Stimulated activated memory B cell treated with anti-CD40 and anti-IgM and Interleukin-4, amounts not matched to agents 10 μg/mL and 1 μg/mL and 100 μg/mL, for 72 hours (primary cell): Measurements from ENCODE around the gene NVL.
A peak's percentile ranks its signal among the peaks of the same experiment; 100 is the strongest.

Experiments used
- ATAC-seq: fragments of 150-1000 bp; cut with Tn5 transposase; 2 replicates; pipeline ENCODE4 v1.10.0; 2021
- H3K27ac Mint-ChIP-seq: one replicate; pipeline ENCODE4 v1.8.0; 2022; ENCODE audit warnings: mild to moderate bottlenecking, mixed read lengths
- H3K27me3 Mint-ChIP-seq: one replicate; pipeline ENCODE4 v1.8.0; 2022; ENCODE audit warnings: mixed read lengths
- H3K36me3 Mint-ChIP-seq: one replicate; pipeline ENCODE4 v1.8.0; 2022; ENCODE audit warnings: mixed read lengths
- H3K4me1 Mint-ChIP-seq: one replicate; pipeline ENCODE4 v1.8.0; 2022; ENCODE audit warnings: mixed read lengths
- H3K4me3 Mint-ChIP-seq: one replicate; pipeline ENCODE4 v1.8.0; 2022; ENCODE audit warnings: mild to moderate bottlenecking, moderate library complexity, mixed read lengths
- H3K9me3 Mint-ChIP-seq: one replicate; pipeline ENCODE4 v1.8.0; 2022; ENCODE audit warnings: mixed read lengths

The NVL gene

DNA sequence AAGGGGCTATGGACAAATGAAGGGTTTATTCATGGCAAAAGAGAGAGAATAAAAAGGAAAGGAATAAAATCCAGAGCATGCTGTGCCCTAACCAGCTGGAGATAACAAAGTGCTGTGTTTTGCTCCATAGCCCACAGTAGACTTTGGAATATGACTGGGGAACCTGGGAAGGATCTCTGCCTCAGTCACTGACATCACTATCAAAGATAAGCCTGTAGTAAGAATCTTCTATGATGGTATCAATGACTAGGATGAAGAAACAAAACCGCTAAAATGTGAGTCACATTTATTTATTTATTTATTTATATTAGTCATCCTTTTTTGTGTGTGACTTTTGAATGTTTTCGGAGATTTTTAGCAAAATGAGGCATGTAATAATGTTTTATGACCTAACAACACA lies 56.3 kb downstream of the NVL start:
- peaks cover 56% of the 10 kb centered on the region for H3K36me3 Mint-ChIP-seq
- peak overlapping the region; percentile 14 for H3K27ac Mint-ChIP-seq
- H3K4me1 Mint-ChIP-seq = no peaks in the 10 kb centered on the region

DNA sequence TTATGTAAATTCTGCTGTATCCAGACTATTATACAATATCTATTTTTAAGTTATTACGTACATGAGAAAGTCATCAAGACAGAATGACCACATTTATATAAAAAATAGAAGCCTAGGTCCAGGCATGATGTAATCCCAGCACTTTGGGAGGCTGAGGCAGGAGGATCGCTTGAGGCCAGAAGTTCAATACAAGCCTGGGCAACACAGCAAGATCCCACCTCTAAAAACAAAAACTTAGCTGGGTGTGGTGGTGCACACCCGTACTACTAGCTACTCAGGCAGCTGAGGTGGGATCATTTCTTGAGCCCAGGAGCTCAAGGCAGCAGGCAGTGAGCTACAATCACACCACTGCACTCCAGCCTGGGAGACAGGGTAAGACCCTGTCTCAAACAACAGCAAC lies 58.9 kb downstream of the NVL start:
- H3K9me3 Mint-ChIP-seq = no peaks in the 10 kb centered on the region
- peaks cover 43% of the 10 kb centered on the region for H3K36me3 Mint-ChIP-seq
- ATAC-seq = no peak
- H3K27ac Mint-ChIP-seq = no peak overlapping the region
- H3K4me3 Mint-ChIP-seq = no peak overlapping the region
- no peaks in the 10 kb centered on the region for H3K27me3 Mint-ChIP-seq
- peaks cover 8% of the 10 kb centered on the region for H3K4me1 Mint-ChIP-seq

More for the DNA sequence above, 56.3 kb downstream of the NVL start:
- no peak for ATAC-seq
- no peaks in the 10 kb centered on the region for H3K27me3 Mint-ChIP-seq
- H3K9me3 Mint-ChIP-seq = no peaks in the 10 kb centered on the region
- H3K4me3 Mint-ChIP-seq = no peak overlapping the region

GRCh38 chr1:224267925-224268324 lies 62.0 kb downstream of the NVL start:
- H3K27me3 Mint-ChIP-seq = no peaks in the 10 kb centered on the region
- ATAC-seq = no peak
- H3K9me3 Mint-ChIP-seq = no peaks in the 10 kb centered on the region
- H3K27ac Mint-ChIP-seq = no peak overlapping the region
- no peak overlapping the region for H3K4me3 Mint-ChIP-seq
- peaks cover 9% of the 10 kb centered on the region for H3K4me1 Mint-ChIP-seq
- peaks cover 45% of the 10 kb centered on the region for H3K36me3 Mint-ChIP-seq

GRCh38 chr1:224266915-224267856 lies 62.8 kb downstream of the NVL start:
- peaks cover 52% of the 10 kb centered on the region for H3K36me3 Mint-ChIP-seq
- peaks cover 9% of the 10 kb centered on the region for H3K4me1 Mint-ChIP-seq
- H3K9me3 Mint-ChIP-seq = no peaks in the 10 kb centered on the region
- H3K27ac Mint-ChIP-seq = peak overlapping the region; percentile 65
- ATAC-seq = no peak
- H3K4me3 Mint-ChIP-seq = no peak overlapping the region
- no peaks in the 10 kb centered on the region for H3K27me3 Mint-ChIP-seq

DNA sequence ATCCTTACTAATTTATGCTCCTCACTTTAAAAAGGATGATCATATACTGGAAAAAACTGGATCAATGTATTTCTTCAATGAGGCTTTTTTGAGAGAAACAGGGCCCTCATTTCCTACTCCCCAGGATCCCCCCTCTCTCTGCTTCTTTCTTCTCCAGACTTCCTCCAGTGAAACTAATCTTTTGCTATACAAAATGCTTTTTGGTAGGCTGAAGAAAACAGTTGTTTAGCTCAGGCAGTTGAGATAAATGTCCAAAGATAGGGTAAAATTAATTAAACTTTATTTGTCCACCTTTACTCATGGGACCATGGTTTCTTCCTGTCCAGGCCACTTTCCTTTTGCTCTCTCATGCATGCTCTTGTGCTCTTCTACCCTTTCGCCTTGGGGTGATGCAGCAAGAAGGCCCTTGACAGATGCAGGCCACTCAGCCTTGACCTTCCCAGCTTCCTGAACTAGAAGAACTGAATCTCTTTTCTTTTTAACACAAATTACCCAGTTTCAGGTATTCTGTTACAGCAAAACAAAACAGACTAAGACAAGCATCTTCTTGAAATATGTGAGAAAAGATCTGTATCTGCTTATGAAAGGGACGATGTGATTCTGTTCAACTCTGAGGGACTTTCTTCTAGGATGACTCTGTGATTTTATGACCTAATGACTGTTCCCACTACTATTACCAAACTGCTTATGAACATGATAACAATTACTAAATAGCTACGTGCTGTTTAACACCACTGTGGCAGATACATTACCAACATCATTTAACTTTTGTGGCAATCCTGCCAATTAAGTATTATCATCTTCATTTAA lies 63.7 kb downstream of the NVL start:
- Mint-ChIP-seq H3K4me3 (no peak overlapping the region), H3K9me3 (no peaks in the 10 kb centered on the region), H3K27me3 (no peaks in the 10 kb centered on the region), H3K27ac (peak overlapping the region; percentile 65), H3K4me1 (peaks cover 9% of the 10 kb centered on the region), H3K36me3 (peaks cover 58% of the 10 kb centered on the region)
- ATAC-seq = no peak

DNA sequence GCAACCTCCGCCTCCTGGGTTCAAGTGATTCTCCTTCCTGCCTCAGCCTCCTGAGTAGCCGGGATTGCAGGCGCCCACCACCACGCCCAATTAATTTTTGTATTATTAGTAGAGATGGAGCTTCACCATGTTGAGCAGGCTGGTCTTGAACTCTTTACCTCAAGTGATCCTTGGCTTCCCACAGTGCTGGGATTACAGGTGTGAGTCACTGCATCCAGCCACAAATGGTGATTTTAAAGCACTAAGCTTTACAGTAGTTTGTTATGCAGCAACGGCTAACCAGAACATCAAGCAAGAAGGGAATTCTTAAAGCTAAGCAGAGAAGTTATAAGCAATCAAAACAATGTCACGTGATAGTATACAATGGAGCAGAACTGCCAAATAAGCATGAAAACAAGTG lies 65.7 kb downstream of the NVL start:
- peaks cover 9% of the 10 kb centered on the region for H3K4me1 Mint-ChIP-seq

DNA sequence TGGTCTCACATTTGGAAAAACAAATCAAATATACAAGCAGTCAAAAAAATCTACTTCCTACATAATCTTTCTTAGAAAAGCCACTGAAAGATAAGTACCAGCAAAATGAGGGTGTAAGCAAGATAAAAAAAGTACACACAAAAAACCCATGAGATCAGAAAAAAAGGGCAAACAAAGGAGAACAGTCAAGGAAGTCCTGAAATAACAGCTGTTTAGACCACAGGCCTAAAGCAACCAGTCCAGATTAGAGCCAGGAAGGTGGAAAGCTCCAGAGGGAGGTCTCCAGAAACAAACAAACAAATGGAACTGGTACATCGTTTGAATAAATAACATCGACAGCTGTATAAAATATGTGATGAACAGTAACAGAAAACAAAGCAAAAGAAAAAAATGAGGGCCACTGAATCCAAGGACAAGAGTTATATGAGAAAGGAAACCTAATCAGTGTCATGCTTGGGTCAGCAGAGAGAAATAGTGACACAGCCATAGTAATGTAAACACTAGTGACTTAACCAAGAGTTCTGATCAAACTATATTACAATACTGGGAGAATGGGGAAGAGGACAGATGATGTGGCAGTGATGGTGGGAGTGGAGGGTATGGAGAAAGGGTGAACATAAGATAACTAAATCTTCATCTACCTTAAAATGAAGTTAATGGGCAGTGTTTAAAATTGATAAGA lies 67.5 kb downstream of the NVL start:
- Mint-ChIP-seq H3K4me3 (no peak overlapping the region), H3K4me1 (peaks cover 9% of the 10 kb centered on the region)
- ATAC-seq = no peak

More for the DNA sequence above, 65.7 kb downstream of the NVL start:
- H3K9me3 Mint-ChIP-seq = no peaks in the 10 kb centered on the region
- ATAC-seq = no peak
- H3K4me3 Mint-ChIP-seq = no peak overlapping the region
- peaks cover 58% of the 10 kb centered on the region for H3K36me3 Mint-ChIP-seq
- H3K27me3 Mint-ChIP-seq = no peaks in the 10 kb centered on the region
- H3K27ac Mint-ChIP-seq = no peak overlapping the region

DNA sequence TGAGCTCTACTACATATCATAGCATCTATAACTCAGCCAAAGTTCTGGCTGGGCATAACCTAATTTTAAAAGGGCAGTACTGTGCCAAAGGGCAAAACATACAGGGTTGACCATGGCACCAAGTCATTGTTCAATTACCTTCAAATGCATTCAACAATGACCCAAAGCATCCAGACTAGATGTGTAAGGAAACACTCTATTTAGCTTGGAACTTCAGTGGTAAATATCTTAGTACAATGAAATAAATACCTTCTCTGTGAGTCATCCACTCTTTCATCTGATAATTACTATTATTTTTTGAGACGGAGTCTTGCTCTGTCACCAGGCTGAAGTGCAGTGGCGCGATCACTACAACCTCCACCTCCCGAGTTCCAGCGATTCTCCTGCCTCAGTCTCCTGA lies 70.0 kb downstream of the NVL start:
- no peaks in the 10 kb centered on the region for H3K9me3 Mint-ChIP-seq
- no peak for ATAC-seq
- peaks cover 49% of the 10 kb centered on the region for H3K36me3 Mint-ChIP-seq
- H3K4me1 Mint-ChIP-seq = no peaks in the 10 kb centered on the region
- H3K4me3 Mint-ChIP-seq = no peak overlapping the region
- no peaks in the 10 kb centered on the region for H3K27me3 Mint-ChIP-seq
- H3K27ac Mint-ChIP-seq = no peak overlapping the region

More for the DNA sequence above, 67.5 kb downstream of the NVL start:
- Mint-ChIP-seq H3K9me3 (no peaks in the 10 kb centered on the region), H3K27ac (no peak overlapping the region), H3K27me3 (no peaks in the 10 kb centered on the region), H3K36me3 (peaks cover 55% of the 10 kb centered on the region)

GRCh38 chr1:224258351-224258750 lies 71.6 kb downstream of the NVL start:
- no peaks in the 10 kb centered on the region for H3K27me3 Mint-ChIP-seq
- no peak overlapping the region for H3K27ac Mint-ChIP-seq
- ATAC-seq = no peak
- H3K4me3 Mint-ChIP-seq = no peak overlapping the region
- peaks cover 37% of the 10 kb centered on the region for H3K36me3 Mint-ChIP-seq
- H3K9me3 Mint-ChIP-seq = no peaks in the 10 kb centered on the region
- no peaks in the 10 kb centered on the region for H3K4me1 Mint-ChIP-seq

- peaks cover 31% of the 10 kb centered on the region for H3K36me3 Mint-ChIP-seq
- H3K27ac Mint-ChIP-seq = no peak overlapping the region
- H3K4me3 Mint-ChIP-seq = no peak overlapping the region
These were observed 73.3 kb downstream of the NVL start for GRCh38 chr1:224256640-224257039.

GRCh38 chr1:224253721-224254120 lies 76.3 kb downstream of the NVL start:
- Mint-ChIP-seq H3K4me3 (no peak overlapping the region), H3K36me3 (peaks cover 24% of the 10 kb centered on the region), H3K4me1 (no peaks in the 10 kb centered on the region), H3K27ac (no peak overlapping the region), H3K9me3 (no peaks in the 10 kb centered on the region), H3K27me3 (no peaks in the 10 kb centered on the region)
- no peak for ATAC-seq

More at GRCh38 chr1:224256640-224257039, 73.3 kb downstream of the NVL start:
- no peaks in the 10 kb centered on the region for H3K9me3 Mint-ChIP-seq
- H3K4me1 Mint-ChIP-seq = no peaks in the 10 kb centered on the region
- no peaks in the 10 kb centered on the region for H3K27me3 Mint-ChIP-seq
- ATAC-seq = no peak

- H3K27me3 Mint-ChIP-seq = no peaks in the 10 kb centered on the region
- H3K4me3 Mint-ChIP-seq = no peak overlapping the region
- no peak for ATAC-seq
- peaks cover 31% of the 10 kb centered on the region for H3K36me3 Mint-ChIP-seq
- no peak overlapping the region for H3K27ac Mint-ChIP-seq
- no peaks in the 10 kb centered on the region for H3K4me1 Mint-ChIP-seq
- H3K9me3 Mint-ChIP-seq = no peaks in the 10 kb centered on the region
These were observed 77.5 kb downstream of the NVL start for GRCh38 chr1:224252479-224252878.

DNA sequence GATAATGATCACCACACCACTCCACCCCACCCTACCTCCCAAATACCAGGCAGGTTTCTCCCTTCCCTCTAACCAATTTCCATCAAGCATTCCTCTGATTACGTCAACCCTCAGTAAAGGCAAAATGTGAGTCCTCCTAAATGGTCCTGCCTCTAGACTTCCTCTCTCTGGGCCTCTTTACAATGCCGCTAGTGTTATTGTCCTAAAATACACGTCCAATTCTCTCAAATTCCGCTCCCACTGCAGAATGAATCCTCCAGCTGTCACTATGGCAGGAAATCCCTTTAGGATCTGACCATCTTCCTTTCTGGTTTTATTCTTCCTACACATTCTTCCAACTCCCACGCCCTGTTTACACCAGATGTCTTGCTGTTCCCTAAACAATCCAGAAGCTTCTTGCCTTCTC lies 78.2 kb downstream of the NVL start:
- H3K27ac Mint-ChIP-seq = no peak overlapping the region
- H3K4me1 Mint-ChIP-seq = no peaks in the 10 kb centered on the region
- H3K9me3 Mint-ChIP-seq = no peaks in the 10 kb centered on the region
- ATAC-seq = no peak
- no peaks in the 10 kb centered on the region for H3K27me3 Mint-ChIP-seq
- H3K36me3 Mint-ChIP-seq = peaks cover 29% of the 10 kb centered on the region
- H3K4me3 Mint-ChIP-seq = no peak overlapping the region

GRCh38 chr1:224245188-224245587 lies 84.8 kb downstream of the NVL start:
- Mint-ChIP-seq H3K27ac (peak overlapping the region; percentile 90), H3K9me3 (no peaks in the 10 kb centered on the region), H3K27me3 (no peaks in the 10 kb centered on the region), H3K36me3 (peaks cover 29% of the 10 kb centered on the region), H3K4me1 (peaks cover 17% of the 10 kb centered on the region), H3K4me3 (no peak overlapping the region)
- peak; percentile 91 for ATAC-seq

DNA sequence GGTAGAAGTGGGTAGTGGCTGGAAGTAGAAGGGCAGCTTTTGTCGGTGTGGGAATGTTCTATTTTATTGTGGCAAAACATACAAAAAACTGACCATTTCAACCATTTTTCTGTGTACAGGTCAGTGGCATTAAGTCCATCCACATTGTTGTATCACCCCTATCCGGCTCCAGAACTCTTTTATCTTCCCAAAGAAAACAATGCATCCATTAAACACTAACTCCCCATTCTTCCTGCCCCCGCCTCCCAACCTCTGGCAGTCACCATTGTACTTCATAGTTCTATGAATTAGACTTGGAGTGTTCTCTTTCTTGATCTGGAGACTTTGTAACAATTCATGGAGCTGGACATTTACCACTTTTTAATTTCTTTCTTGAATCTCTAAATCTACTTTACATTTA lies 91.2 kb downstream of the NVL start:
- Mint-ChIP-seq H3K4me1 (peaks cover 6% of the 10 kb centered on the region), H3K4me3 (no peak overlapping the region), H3K27ac (peak overlapping the region; percentile 9), H3K9me3 (no peaks in the 10 kb centered on the region), H3K36me3 (peaks cover 25% of the 10 kb centered on the region), H3K27me3 (no peaks in the 10 kb centered on the region)
- no peak for ATAC-seq
